Right lung (tissue), 5 donors: ENCODE data around the gene CARS1. TPM values are rescaled to one million over a fixed set of nuclear protein-coding genes. Genes with fewer than 3 reads are reported as not detected.
"Not testable (repeated sequence)": the region's sequence is repeated elsewhere in the genome, so short reads cannot be mapped to it uniquely, and the experiment has no call there.

Experiments used
- DNase-seq, 2 donors: peaks; one replicate each; pipeline ENCODE4 v3.0.0-alpha.2; 2013
- polyA plus RNA-seq, 5 donors: library from polyadenylated mRNA; unstranded; fragments of 120-200 nt; gene quantifications; one replicate each; pipeline versions ENCODE4 v1.2.1 to v1.2.3, GENCODE V29; 2013; ENCODE audit warnings: inconsistent platforms in 1 of 5, low replicate concordance in 1 of 5; ENCODE audit not compliant: insufficient read length in 5 of 5, insufficient read depth in 1 of 5

Gene CARS1
- polyA plus RNA-seq, 5 donors: 28.4 to 33.0 (median 32.2) TPM

DNA sequence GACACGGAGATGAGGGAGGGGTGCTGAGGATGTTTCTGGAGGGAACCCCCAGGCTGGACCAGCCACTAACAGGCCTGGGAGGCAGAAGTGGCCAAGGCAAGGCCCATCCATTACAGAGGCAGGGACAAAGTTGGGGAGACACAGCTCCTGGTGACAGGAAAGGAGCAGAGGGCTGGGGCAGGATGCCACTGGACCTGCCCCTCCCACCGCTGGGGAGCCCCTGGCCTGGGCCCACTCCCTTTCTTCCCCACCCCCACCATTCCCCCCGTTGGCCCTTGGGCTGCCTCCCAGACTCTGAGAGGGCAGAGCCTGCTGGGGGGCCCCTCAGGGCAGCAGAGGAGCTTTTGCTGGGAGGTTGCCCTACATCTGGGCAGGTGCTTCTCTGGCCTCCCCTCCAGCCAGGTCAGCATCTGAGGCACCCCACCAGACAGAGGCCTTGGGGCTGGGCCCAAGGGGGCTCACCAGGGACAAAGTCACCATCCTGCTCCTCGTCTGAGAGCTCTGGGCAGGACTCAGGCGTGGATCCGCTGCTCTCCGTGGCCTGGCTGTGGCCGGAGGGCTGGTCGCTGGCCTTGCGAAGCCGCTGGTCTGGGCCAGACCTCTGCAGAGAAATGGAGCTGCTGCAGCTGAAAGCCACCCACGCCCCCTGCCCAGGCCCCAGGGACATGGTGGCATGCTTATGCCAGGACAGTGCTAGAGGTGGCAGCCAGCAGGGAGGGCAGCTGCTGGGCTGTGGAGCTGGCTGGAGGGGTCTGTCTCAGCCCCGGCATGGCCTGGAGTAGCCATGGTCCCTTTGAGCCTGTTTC lies 33.1 kb upstream of the CARS1 start:
- no peak for DNase-seq

DNA sequence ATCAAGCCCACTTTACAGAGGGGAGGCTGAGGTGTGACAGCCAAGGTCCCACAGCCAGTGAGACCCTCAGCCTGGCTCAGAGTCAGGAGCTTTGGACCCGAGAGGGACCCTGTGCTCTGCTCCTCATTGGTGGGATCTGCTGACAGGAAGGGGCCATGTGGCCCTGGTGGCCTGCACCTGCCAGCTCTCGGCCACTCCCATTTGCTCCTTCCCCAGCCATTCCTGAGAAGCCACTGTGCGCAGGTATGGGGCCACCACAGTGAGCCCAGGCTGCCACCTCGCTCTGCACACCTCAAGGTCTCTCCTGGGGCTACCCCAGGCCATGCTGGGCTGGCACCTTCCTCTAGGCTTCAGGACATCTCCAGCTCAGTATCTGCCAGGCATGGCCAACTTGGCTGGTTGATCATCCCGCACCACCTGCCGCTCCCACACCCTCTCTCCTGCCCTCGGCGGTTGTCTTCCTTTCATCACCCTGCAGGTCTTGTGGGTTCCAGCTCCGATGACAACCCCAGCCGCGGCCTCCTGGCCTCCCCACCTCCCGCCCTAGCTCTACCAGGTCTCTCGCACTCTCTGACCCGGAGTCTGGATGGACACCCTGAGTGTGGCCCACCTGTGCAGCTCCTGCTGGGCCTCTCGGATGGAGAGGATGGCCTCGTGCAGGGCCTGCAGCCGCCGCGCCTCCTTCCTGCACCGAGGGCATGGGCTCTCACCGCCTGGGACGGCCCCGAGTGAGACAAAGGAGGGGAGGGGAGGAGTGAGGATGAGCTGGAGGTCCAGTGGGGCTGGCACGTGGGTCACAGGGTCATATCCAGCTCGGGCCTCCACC lies 32.2 kb upstream of the CARS1 start:
- no peak for DNase-seq

GRCh38 chr11:3088806-3089205 lies 31.6 kb upstream of the CARS1 start:
- no peak for DNase-seq

GRCh38 chr11:3087821-3088800 lies 30.9 kb upstream of the CARS1 start:
- no peak for DNase-seq

DNA sequence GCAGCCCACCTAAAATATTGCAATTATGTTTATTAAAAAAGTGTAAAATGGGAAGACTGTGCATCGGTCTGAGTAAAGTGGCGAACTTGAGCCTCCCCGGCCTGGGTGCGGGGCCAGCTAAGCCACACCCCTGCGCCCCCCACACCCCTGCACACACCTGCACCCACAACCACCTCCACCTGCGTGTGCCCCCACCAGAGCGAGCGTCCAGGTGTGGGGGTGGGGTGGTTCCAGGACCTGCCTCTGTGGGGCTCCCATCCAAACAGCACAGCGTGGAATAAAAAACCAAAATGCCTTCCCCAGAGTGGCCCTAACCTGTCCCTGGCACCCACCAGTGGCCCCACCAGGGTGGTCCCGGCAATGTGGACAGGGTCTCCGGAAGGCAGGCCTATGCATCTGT lies 30.1 kb upstream of the CARS1 start:
- no peak for DNase-seq

- no peak for DNase-seq
Observed at GRCh38 chr11:3086671-3087150, 29.5 kb upstream of the CARS1 start.

GRCh38 chr11:3086114-3086513 lies 28.9 kb upstream of the CARS1 start:
- DNase-seq: no peak

GRCh38 chr11:3085052-3085451 lies 27.8 kb upstream of the CARS1 start:
- DNase-seq: no peak

GRCh38 chr11:3083321-3083720 lies 26.1 kb upstream of the CARS1 start:
- no peak for DNase-seq

DNA sequence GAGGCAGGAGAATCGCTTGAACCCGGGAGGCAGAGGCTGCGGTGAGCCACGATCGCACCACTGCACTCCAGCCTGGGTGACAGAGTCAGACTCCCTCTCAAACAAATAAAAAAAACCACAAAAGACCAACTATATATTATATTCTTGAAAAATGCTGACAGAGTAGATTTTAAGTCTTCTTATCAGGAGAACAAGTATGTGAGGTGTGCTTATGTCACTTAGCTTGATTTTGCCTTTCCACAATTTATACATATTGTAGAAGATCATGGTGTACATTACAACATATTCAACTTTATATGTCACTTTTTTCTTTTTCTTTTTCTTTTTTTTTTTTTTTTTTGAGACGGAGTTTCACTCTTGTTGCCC lies 24.1 kb upstream of the CARS1 start:
- no peak for DNase-seq

GRCh38 chr11:3080733-3081385 lies 23.6 kb upstream of the CARS1 start:
- DNase-seq: no peak

DNA sequence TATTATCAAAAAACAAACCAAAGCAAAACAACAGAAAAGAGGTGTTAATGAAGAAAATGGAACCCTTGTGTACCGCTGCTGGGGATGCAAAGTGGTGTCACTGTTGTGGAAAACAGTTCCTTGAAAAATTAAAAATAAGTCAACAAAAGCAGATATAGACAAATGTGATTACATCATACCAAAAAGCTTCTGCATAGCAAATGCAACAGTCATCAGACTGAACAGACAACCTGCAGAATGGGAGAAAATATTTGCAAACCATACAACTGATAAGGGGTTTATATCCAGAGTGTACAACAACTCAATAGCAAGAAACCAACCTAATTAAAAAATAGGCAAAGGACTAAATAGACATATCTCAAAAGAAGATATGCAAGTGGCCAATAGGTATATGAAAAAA lies 22.9 kb upstream of the CARS1 start:
- no peak for DNase-seq

DNA sequence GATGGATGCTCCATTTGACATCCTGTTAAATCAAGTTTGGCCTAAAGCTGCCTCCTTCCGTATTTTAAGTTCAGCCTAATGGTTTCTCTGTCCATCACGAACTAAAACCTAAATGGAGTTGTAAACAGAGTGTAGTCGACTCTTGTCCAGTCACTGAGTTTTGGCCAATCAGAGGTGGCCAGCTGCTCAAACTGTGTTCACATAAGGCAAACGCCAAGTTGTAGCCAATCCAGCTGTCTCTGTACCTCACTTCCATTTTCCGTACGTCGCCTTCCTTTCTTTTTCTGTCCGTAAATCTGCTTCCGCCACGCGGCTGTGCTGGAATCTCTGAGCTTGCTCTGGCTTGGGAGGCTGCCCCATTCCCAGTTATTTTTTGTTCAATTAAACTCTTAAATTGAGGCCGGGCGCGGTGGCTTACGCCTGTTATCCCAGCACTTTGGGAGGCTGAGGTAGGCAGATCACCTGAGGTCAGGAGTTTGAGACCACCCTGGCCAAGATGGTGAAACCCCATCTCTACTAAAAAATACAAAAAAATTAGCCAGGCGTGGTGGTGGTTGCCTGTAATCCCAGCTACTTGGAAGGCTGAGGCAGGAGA lies 20.7 kb upstream of the CARS1 start:
- DNase-seq: no peak

DNA sequence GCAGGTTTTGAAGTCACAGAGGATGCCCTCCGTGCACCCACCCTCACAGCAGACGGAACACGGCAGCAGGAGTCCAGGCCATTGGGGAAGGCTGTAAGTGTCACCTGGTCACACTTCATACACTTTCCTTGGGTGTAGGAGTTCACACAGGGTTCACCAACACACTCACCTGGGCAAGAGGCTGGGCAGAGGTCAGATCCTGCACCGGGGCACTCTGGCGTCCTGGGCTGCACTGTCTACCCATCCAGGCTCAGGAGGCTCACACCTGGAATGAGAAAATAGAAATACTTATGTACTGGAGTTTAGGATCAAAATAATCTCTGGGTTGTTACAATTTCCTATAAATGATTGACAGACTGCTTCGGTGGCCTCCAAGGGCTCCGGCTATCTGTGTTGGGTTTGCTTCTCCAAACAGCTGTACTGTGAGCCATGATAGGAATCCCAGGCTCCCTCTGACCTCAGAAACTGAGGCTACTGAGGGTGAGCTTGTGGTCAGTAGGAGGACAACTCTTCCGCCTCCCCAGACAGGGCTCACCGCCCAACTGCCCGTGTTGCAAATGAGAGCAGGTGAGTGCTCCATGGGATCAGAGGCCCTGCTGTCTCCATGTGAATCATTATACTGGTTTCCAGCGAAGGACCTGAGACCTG lies 20.1 kb upstream of the CARS1 start:
- DNase-seq: no peak

DNA sequence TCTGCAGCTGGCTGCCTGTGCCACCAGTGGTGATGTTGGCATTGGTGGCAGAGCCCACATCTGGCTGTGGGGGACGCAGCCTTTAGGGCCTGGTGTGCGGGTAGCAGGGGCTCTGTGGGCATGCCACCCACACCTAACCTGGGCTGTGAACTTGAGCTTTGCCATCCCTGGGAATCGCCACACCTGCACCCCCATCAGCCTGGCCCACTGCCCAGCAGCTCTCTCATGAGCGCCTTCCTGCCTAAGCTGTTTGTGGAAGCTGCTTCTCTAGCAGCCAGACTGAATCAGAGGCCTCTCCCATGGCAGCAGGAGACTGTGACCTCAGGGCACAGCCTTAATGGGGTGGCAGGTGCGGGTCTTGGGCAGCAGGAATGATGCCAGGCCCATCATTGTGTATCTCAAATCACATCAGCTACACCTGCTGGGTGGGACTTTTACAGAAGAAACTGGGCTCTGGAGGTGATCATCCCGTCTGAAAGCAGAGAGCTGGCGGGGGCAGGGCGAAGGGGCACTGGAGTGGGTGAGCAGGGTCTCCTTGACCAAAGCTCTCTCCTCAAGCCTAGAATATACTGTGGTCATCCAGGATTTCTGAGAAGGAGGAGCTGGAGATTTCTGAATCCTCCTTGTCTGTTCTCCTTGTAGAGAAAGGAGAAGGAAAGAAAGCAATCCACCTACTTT lies 17.8 kb upstream of the CARS1 start:
- no peak for DNase-seq

- DNase-seq: no peak
Observed at GRCh38 chr11:3073029-3073435, 15.8 kb upstream of the CARS1 start.

- no peak for DNase-seq
Observed at GRCh38 chr11:3069425-3069824, 12.2 kb upstream of the CARS1 start.

- not testable (repeated sequence) for DNase-seq
Observed at GRCh38 chr11:3066308-3066707, 9.1 kb upstream of the CARS1 start.

DNA sequence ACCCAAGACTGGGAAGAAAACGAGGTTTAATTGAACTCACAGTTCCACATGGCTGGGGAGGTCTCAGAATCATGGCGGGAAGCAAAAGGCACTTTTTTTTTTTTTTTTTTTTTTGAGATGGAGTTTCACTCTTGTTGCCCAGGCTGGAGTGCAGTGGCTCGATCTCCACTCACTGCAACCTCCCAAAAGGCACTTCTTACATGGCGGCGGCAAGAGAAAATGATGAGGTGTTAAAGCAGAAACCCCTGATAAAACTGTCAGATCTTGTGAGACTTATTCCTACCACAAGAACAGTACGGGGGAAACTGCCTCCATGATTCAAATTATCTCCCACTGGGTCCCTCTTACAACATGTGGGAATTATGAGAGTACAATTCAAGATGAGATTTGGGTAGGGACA lies 7.5 kb upstream of the CARS1 start:
- not testable (repeated sequence) for DNase-seq

DNA sequence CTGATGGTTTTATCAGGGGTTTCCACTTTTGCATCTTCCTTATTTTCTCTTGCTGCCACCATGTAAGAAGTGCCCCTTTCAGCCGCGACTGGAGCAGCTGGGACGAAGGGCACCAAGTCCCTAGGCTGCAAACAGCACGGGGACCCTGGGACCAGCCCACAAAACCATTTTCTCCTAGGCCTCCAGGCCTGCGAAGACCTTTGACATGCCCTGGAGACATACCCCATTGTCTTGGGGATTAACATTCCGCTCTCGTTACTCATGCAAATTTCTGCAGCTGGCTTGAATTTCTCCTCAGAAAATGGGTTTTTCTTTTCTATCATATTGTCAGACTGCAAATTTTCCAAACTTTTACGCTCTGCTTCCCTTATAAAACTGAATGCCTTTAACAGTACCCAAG lies 6.7 kb upstream of the CARS1 start:
- not testable (repeated sequence) for DNase-seq
